GM18517 (cell line): ENCODE data around the gene SIRPB1.
"Not testable (repeated sequence)": the region's sequence is repeated elsewhere in the genome, so short reads cannot be mapped to it uniquely, and the experiment has no call there.

Source experiments
- ATAC-seq: cut with Tn5 transposase; IDR thresholded peaks from one replicate; pipeline ENCODE4 v1.9.1; 2021; ENCODE audit warnings: mild to moderate bottlenecking, moderate library complexity; ENCODE audit not compliant: unreplicated experiment

SIRPB1 gene

GRCh38 chr20:1637226-1637625 lies 17.4 kb upstream of the SIRPB1 start:
- no peak for ATAC-seq

- no peak for ATAC-seq
Measured at GRCh38 chr20:1636621-1637020, 16.8 kb upstream of the SIRPB1 start.

- ATAC-seq: no peak
Measured at GRCh38 chr20:1635291-1635979, 15.6 kb upstream of the SIRPB1 start.

- no peak for ATAC-seq
Measured at GRCh38 chr20:1633535-1633934, 13.7 kb upstream of the SIRPB1 start.

- no peak for ATAC-seq
Measured at GRCh38 chr20:1632178-1632577, 12.4 kb upstream of the SIRPB1 start.

GRCh38 chr20:1631309-1632151 lies 11.7 kb upstream of the SIRPB1 start:
- ATAC-seq: no peak

- ATAC-seq: no peak
Measured at GRCh38 chr20:1630186-1630585, 10.4 kb upstream of the SIRPB1 start.

- ATAC-seq: no peak
Measured at GRCh38 chr20:1629321-1629720, 9.5 kb upstream of the SIRPB1 start.

GRCh38 chr20:1628621-1629020 lies 8.8 kb upstream of the SIRPB1 start:
- ATAC-seq: no peak

GRCh38 chr20:1627200-1627550 lies 7.4 kb upstream of the SIRPB1 start:
- no peak for ATAC-seq

GRCh38 chr20:1626528-1627199 lies 6.9 kb upstream of the SIRPB1 start:
- ATAC-seq: no peak

GRCh38 chr20:1625083-1625690 lies 5.4 kb upstream of the SIRPB1 start:
- no peak for ATAC-seq

GRCh38 chr20:1623501-1624205 lies 3.8 kb upstream of the SIRPB1 start:
- ATAC-seq: no peak

- no peak for ATAC-seq
Measured at GRCh38 chr20:1622450-1622849, 2.6 kb upstream of the SIRPB1 start.

- ATAC-seq: no peak
Measured at GRCh38 chr20:1621316-1621715, 1.5 kb upstream of the SIRPB1 start.

- no peak for ATAC-seq
Measured at GRCh38 chr20:1618954-1619540, 762 bp downstream of the SIRPB1 start.

GRCh38 chr20:1618479-1618878 lies 1.3 kb downstream of the SIRPB1 start:
- no peak for ATAC-seq

GRCh38 chr20:1616858-1617434 lies 2.9 kb downstream of the SIRPB1 start:
- ATAC-seq: no peak

GRCh38 chr20:1610404-1610803 lies 9.4 kb downstream of the SIRPB1 start:
- not testable (repeated sequence) for ATAC-seq
